SU-DHL-6 (cell line): ENCODE measurements around the gene RFX1.

Experiments used
- H2AFZ ChIP-seq: fragments of 200-600 bp; sonication (generic); 2 replicates; pipeline ENCODE4 v1.6.1; 2014; ENCODE audit warnings: low read depth, mild to moderate bottlenecking, moderate library complexity, mixed read lengths, antibody characterized with exemption, low read length; ENCODE audit not compliant: severe bottlenecking
- H3F3A ChIP-seq: fragments of 200-600 bp; shearing (Covaris generic); 2 replicates; pipeline ENCODE4 v1.6.0; 2016; ENCODE audit warnings: antibody characterized with exemption, mild to moderate bottlenecking; ENCODE audit not compliant: insufficient read depth
- H3K27ac ChIP-seq: fragments of 200-600 bp; sonication (generic); 2 replicates; pipeline ENCODE4 v1.5.1; 2016; ENCODE audit warnings: low read depth, mild to moderate bottlenecking, low read length, moderate library complexity, mixed read lengths
- H3K27me3 ChIP-seq: fragments of 200-600 bp; sonication (generic), shearing (Covaris generic); 2 replicates; pipeline ENCODE4 v1.6.0; 2014; ENCODE audit warnings: mild to moderate bottlenecking, low read length
- H3K36me3 ChIP-seq: fragments of 200-600 bp; sonication (generic); 2 replicates; pipeline ENCODE4 v1.6.1; 2014; ENCODE audit warnings: mild to moderate bottlenecking, low read length, mixed read lengths
- H3K4me2 ChIP-seq: fragments of 300-600, 200-600 bp; shearing (Covaris generic), sonication (generic); 2 replicates; pipeline ENCODE4 v1.6.0; 2014; ENCODE audit warnings: low read length, low read depth, mild to moderate bottlenecking; ENCODE audit not compliant: poor library complexity, severe bottlenecking
- H3K4me3 ChIP-seq: fragments of 200-600 bp; sonication (generic); 2 replicates; pipeline ENCODE4 v1.5.1; 2014; ENCODE audit warnings: antibody characterized with exemption, low read length, mild to moderate bottlenecking, mixed read lengths; ENCODE audit not compliant: insufficient read depth, poor library complexity, severe bottlenecking
- H3K79me2 ChIP-seq: fragments of 200-600 bp; sonication (generic); 2 replicates; pipeline ENCODE4 v1.6.1; 2014; ENCODE audit warnings: mild to moderate bottlenecking, low read length, moderate library complexity; ENCODE audit not compliant: insufficient read depth
- H3K9ac ChIP-seq: fragments of 200-600 bp; sonication (generic); 2 replicates; pipeline ENCODE4 v1.7.0; 2014; ENCODE audit warnings: mild to moderate bottlenecking, low read length
- H3K9me2 ChIP-seq: fragments of 200-600 bp; sonication (generic); replicated peaks from 2 replicates; pipeline ENCODE4 v1.6.1; 2014; ENCODE audit warnings: low read length; ENCODE audit not compliant: insufficient read depth
- H3K9me3 ChIP-seq: fragments of 200-600 bp; sonication (generic); 2 replicates; pipeline ENCODE4 v1.6.1; 2014; ENCODE audit warnings: low read length, mixed read lengths; ENCODE audit not compliant: insufficient read depth
- H4K20me1 ChIP-seq: fragments of 200-600 bp; sonication (generic); 2 replicates; pipeline ENCODE4 v1.6.1; 2014; ENCODE audit warnings: low read depth, mild to moderate bottlenecking, antibody characterized with exemption, low read length, moderate library complexity, mixed read lengths
- EZH2phosphoT487 ChIP-seq: fragments of 200-600 bp; sonication (generic), shearing (Covaris generic); conservative IDR thresholded peaks from 2 replicates; pipeline ENCODE4 v1.6.1; 2018; ENCODE audit warnings: mild to moderate bottlenecking, antibody characterized with exemption, low read length, moderate library complexity, mixed read lengths
- TF ChIP-seq, protein P1 (sequence below): fragments of 200-600 bp; sonication (generic); IDR thresholded peaks from one replicate; pipeline ENCODE4 v1.5.1; 2017; ENCODE audit warnings: antibody characterized with exemption, mild to moderate bottlenecking, low read length, moderate library complexity; ENCODE audit not compliant: insufficient read depth, poor library complexity, severe bottlenecking

Gene RFX1

DNA sequence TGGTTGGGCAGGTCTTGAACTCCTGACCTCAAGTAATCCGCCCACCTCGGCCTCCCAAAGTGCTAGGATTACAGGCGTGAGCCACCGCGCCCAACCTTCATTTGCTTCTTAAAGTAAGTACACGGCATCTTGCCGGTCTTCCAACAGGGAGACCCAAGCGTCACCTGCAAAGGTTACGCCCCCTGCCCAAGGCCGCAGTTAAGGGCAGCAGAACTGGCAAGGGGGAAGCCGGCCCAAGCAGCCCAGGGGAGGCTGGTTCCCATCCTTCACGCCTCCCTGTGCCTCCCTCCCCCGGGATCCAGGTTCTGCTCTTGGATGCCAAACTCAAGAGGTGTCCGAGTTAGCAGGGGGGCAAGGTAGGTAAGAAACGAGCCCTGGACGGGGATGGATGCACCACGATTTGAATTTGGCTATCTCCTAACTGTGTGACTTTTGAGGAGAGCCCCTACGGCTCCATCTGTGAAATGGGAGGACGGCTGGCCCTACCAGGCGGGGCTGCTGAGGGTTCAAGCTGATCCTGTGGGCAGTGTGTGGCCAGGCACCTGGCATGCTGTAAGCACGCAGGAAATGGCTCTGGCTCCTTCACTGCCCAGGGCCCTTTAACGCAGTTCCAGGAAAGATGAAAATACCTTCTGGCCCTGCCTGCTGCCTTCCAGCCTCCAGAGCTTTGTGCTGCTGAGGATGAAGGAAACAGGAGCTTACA lies 9.0 kb downstream of the RFX1 start:
- H3K9me2 ChIP-seq = no peaks in the 10 kb centered on the region
- TF ChIP-seq EZH2phosphoT487 = no peak

DNA sequence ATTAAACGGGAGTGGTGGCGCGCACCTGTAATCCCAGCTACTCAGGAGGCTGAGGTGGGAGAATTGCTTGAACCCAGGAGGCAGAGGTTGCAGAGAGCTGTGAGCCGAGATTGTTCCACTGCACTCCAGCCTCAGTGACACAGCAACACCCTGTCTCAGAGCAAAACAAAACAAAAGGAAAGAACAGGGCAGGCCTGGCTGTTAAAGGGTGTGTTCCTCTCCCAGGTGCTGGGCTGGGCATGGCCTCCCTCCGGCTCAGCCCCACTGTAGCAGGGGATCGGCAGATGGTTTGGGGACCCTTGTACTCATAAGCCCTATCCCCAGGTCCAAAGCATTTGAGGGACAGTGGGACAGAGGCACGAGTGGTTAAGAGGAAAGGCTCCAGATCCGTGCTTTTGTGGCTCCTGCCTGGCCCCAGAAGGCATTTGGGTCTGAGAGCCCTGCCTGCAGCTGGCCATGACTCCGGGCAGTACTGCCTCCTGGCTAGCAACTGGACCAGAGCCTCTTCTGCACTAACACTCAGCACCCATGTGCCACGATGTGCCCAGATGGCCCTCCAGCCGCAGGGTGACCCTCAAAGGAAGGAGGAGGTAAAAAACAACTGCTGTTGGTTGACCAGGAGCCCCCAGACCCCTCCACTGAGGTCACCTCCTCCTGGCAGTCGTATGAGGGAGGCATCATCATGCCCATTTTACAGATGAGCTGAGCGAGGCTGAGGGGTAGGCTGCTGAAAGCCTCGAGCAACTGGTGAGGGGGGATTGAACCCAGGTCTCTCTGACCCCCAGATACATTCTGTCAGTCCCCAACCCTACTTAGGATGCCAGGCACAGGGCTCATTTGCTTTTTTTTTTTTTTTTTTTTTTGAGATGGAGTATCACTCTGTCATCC lies 10.0 kb downstream of the RFX1 start:
- Histone ChIP-seq H2AFZ (no peak overlapping the region), H4K20me1 (no peaks in the 10 kb centered on the region), H3K4me2 (no peak overlapping the region), H3F3A (no peaks in the 10 kb centered on the region), H3K9me2 (no peaks in the 10 kb centered on the region), H3K36me3 (no peaks in the 10 kb centered on the region), H3K9ac (no peak overlapping the region), H3K4me3 (no peak overlapping the region), H3K9me3 (peaks cover 3% of the 10 kb centered on the region; the same call in 1 of the 2 replicates), H3K79me2 (no peaks in the 10 kb centered on the region; the same call in 1 of the 2 replicates), H3K27ac (no peak overlapping the region), H3K27me3 (no peaks in the 10 kb centered on the region)
- TF ChIP-seq, protein P1, sequence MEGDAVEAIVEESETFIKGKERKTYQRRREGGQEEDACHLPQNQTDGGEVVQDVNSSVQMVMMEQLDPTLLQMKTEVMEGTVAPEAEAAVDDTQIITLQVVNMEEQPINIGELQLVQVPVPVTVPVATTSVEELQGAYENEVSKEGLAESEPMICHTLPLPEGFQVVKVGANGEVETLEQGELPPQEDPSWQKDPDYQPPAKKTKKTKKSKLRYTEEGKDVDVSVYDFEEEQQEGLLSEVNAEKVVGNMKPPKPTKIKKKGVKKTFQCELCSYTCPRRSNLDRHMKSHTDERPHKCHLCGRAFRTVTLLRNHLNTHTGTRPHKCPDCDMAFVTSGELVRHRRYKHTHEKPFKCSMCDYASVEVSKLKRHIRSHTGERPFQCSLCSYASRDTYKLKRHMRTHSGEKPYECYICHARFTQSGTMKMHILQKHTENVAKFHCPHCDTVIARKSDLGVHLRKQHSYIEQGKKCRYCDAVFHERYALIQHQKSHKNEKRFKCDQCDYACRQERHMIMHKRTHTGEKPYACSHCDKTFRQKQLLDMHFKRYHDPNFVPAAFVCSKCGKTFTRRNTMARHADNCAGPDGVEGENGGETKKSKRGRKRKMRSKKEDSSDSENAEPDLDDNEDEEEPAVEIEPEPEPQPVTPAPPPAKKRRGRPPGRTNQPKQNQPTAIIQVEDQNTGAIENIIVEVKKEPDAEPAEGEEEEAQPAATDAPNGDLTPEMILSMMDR = no peak
- TF ChIP-seq EZH2phosphoT487 = no peak

More for the DNA sequence above, 9.0 kb downstream of the RFX1 start:
- no peaks in the 10 kb centered on the region for H4K20me1 ChIP-seq
- H3K4me2 ChIP-seq = no peak overlapping the region
- peaks cover 4% of the 10 kb centered on the region; the same call in 1 of the 2 replicates for H3K79me2 ChIP-seq
- no peaks in the 10 kb centered on the region for H3K36me3 ChIP-seq
- H3K27me3 ChIP-seq = no peaks in the 10 kb centered on the region
- H3F3A ChIP-seq = no peaks in the 10 kb centered on the region
- no peak overlapping the region for H2AFZ ChIP-seq
- no peak overlapping the region for H3K27ac ChIP-seq
- no peak overlapping the region for H3K4me3 ChIP-seq
- H3K9ac ChIP-seq = no peak overlapping the region
- H3K9me3 ChIP-seq = peaks cover 3% of the 10 kb centered on the region; the same call in 1 of the 2 replicates

DNA sequence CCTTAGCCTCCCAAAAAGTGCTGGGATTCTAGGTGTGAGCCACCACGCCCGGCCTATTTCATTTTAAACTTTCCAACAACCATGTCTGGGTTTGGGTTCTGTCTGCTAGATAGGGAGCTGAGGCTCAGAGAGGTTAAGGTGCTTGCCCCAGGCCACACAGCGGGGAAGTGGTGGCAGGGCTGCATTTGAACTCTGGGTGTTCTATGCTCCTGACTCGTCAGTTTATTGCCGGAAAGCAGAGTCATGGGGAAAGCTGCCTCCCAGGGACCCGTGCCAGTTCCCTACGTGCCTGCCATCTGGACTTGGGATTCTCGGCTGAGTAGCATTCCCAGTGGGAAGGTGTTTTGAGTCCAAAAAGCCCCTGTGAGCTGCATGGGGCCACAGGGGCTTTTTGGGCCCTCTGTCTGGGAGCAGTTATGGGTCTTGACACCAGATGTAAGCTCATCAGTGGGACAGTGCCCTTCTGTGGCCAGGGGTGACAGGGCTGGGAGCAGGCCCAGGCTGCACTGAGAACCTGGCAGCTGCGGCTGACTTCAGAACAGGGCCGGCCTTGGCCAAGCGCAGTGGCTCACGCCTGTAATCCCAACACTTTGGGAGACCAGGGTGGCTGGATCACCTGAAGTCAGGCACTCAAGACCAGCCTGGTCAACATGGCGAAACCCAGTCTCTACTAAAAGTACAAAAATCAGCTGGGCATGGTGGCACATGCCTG lies 10.9 kb downstream of the RFX1 start:
- Histone ChIP-seq H3K36me3 (no peaks in the 10 kb centered on the region), H3K9me3 (peaks cover 3% of the 10 kb centered on the region; the same call in 1 of the 2 replicates), H3F3A (no peaks in the 10 kb centered on the region), H3K4me3 (no peak overlapping the region), H4K20me1 (no peaks in the 10 kb centered on the region), H3K27ac (no peak overlapping the region), H3K4me2 (no peak overlapping the region), H3K9me2 (no peaks in the 10 kb centered on the region), H2AFZ (no peak overlapping the region), H3K9ac (no peak overlapping the region), H3K79me2 (no peaks in the 10 kb centered on the region; the same call in 1 of the 2 replicates), H3K27me3 (no peaks in the 10 kb centered on the region)
- TF ChIP-seq, protein P1 = no peak
- no peak for TF ChIP-seq EZH2phosphoT487
